OCI-LY1 (cell line): ENCODE measurements around the gene DEDD.

Source experiments
- CTCF ChIP-seq: fragments of 200-600 bp; sonication (generic), shearing (Covaris generic); IDR thresholded peaks from 2 replicates; pipeline ENCODE4 v1.5.1; 2017; ENCODE audit warnings: mild to moderate bottlenecking, antibody characterized with exemption, low read length, moderate library complexity, mixed read lengths
- EZH2 ChIP-seq: fragments of 200-600 bp; sonication (generic), shearing (Covaris generic); IDR thresholded peaks from 2 replicates; pipeline ENCODE4 v1.8.0; 2017; ENCODE audit warnings: borderline replicate concordance, mixed run types, mild to moderate bottlenecking, antibody characterized with exemption, low read length, moderate library complexity, mixed read lengths

GRCh38 chr1:161089938-161090337 is 42.5 kb downstream of the DEDD start:
- TF ChIP-seq CTCF (no peak), EZH2 (no peak)
